ENCODE measurements around the gene KRT82.

The KRT82 gene

GRCh38 chr12:52404951-52405350 is 1.2 kb downstream of the KRT82 start:
- Histone ChIP-seq H3K36me3 (ENCODE audit: control insufficient read depth, insufficient read depth, low read length) (no peaks in the 10 kb centered on the region), H3K4me1 (ENCODE audit: control insufficient read depth, insufficient read depth, low read length) (peaks cover 7% of the 10 kb centered on the region; the same call in 1 of the 2 replicates), H3K27ac (ENCODE audit: low read depth, low read length) (no peak overlapping the region), H3K4me3 (ENCODE audit: low read depth, low read length) (no peak overlapping the region), H3K27me3 (ENCODE audit: control insufficient read depth, insufficient read depth, low read length) (no peaks in the 10 kb centered on the region), H3K9ac (ENCODE audit: low read length) (no peak overlapping the region), H3K9me3 (ENCODE audit: control insufficient read depth, insufficient read depth, low read depth, low read length) (no peaks in the 10 kb centered on the region)

DNA sequence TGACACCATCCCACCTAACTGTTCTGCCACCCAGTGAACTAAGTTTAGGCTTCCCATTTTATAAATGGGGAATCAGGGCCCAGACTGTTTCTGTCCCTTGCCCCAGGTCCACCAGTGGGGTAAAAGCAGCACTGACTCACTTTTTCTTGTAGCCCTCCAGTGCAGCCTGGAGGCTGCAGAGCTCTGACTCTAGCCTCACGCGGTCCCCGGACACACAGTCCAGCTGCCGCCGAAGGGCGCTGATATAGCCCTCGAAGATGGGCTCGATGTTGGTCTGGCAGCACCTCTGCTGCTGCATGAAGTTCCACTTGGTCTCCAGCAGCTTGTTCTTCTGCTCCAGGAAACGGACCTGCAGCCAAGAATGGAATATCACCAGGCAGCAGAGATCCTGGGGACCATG is 2.6 kb downstream of the KRT82 start:
- Histone ChIP-seq H3K27ac (ENCODE audit: low read depth, low read length) (no peak overlapping the region), H3K9me3 (ENCODE audit: control insufficient read depth, insufficient read depth, low read depth, low read length) (no peaks in the 10 kb centered on the region), H3K9ac (ENCODE audit: low read length) (no peak overlapping the region), H3K4me3 (ENCODE audit: low read depth, low read length) (no peak overlapping the region), H3K36me3 (ENCODE audit: control insufficient read depth, insufficient read depth, low read length) (no peaks in the 10 kb centered on the region), H3K4me1 (ENCODE audit: control insufficient read depth, insufficient read depth, low read length) (peaks cover 7% of the 10 kb centered on the region; the same call in 1 of the 2 replicates), H3K27me3 (ENCODE audit: control insufficient read depth, insufficient read depth, low read length) (no peaks in the 10 kb centered on the region)

GRCh38 chr12:52402873-52403540 is 3.1 kb downstream of the KRT82 start:
- no peak overlapping the region for H3K9ac ChIP-seq (ENCODE audit: low read length)
- H3K27ac ChIP-seq (ENCODE audit: low read depth, low read length) = no peak overlapping the region
- no peaks in the 10 kb centered on the region for H3K9me3 ChIP-seq (ENCODE audit: control insufficient read depth, insufficient read depth, low read depth, low read length)
- peaks cover 7% of the 10 kb centered on the region; the same call in 1 of the 2 replicates for H3K4me1 ChIP-seq (ENCODE audit: control insufficient read depth, insufficient read depth, low read length)
- H3K36me3 ChIP-seq (ENCODE audit: control insufficient read depth, insufficient read depth, low read length) = no peaks in the 10 kb centered on the region
- H3K4me3 ChIP-seq (ENCODE audit: low read depth, low read length) = no peak overlapping the region
- no peaks in the 10 kb centered on the region for H3K27me3 ChIP-seq (ENCODE audit: control insufficient read depth, insufficient read depth, low read length)

GRCh38 chr12:52402377-52402776 is 3.8 kb downstream of the KRT82 start:
- H3K27ac ChIP-seq (ENCODE audit: low read depth, low read length) = no peak overlapping the region
- H3K9ac ChIP-seq (ENCODE audit: low read length) = no peak overlapping the region
- H3K4me1 ChIP-seq (ENCODE audit: control insufficient read depth, insufficient read depth, low read length) = peaks cover 7% of the 10 kb centered on the region; the same call in 1 of the 2 replicates
- no peaks in the 10 kb centered on the region for H3K9me3 ChIP-seq (ENCODE audit: control insufficient read depth, insufficient read depth, low read depth, low read length)
- no peaks in the 10 kb centered on the region for H3K36me3 ChIP-seq (ENCODE audit: control insufficient read depth, insufficient read depth, low read length)
- no peaks in the 10 kb centered on the region for H3K27me3 ChIP-seq (ENCODE audit: control insufficient read depth, insufficient read depth, low read length)
- H3K4me3 ChIP-seq (ENCODE audit: low read depth, low read length) = no peak overlapping the region

DNA sequence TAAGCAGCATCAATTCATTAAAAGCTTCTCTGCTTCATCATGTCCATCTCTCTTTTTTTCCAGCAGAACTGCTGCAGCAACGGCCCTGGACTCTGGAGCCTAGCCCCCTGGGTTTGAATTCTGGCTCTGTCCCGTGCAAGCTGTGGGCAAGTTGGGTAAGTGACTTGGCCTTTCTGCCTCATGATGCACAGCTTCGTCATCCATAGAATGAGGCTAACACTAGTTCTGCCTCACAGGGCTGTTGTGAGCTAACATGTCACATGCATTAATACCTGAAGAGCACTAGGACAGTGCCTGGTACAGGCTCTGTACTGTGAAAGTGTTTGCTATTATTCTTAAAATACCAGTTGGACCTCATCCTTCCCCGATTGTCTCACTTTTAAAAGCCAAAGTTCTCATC is 4.2 kb downstream of the KRT82 start:
- Histone ChIP-seq H3K4me3 (ENCODE audit: low read depth, low read length) (no peak overlapping the region), H3K27me3 (ENCODE audit: control insufficient read depth, insufficient read depth, low read length) (no peaks in the 10 kb centered on the region), H3K4me1 (ENCODE audit: control insufficient read depth, insufficient read depth, low read length) (peaks cover 7% of the 10 kb centered on the region; the same call in 1 of the 2 replicates), H3K9me3 (ENCODE audit: control insufficient read depth, insufficient read depth, low read depth, low read length) (no peaks in the 10 kb centered on the region), H3K36me3 (ENCODE audit: control insufficient read depth, insufficient read depth, low read length) (no peaks in the 10 kb centered on the region), H3K9ac (ENCODE audit: low read length) (no peak overlapping the region), H3K27ac (ENCODE audit: low read depth, low read length) (no peak overlapping the region)

DNA sequence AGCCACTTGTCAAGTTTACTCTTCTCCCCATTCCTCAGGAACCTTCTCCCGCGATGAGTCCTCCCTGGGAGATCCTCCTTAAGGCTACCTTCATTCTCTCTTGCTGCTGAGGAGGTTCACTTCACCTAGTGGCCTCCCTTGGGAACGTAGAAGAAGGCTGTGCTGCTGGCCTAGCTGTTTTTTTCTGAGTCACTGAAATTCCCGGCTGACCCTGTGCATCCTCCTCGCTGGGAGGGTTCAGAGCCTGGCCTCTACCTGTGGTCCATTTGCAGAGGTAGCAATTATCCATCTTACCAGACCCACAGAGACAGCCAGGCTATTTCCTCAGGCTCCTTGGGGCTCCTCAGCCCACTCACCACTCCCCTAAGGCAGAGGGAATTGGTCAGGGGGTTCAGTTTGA is 4.6 kb downstream of the KRT82 start:
- Histone ChIP-seq H3K27ac (ENCODE audit: low read depth, low read length) (no peak overlapping the region), H3K4me3 (ENCODE audit: low read depth, low read length) (no peak overlapping the region), H3K36me3 (ENCODE audit: control insufficient read depth, insufficient read depth, low read length) (no peaks in the 10 kb centered on the region), H3K9ac (ENCODE audit: low read length) (no peak overlapping the region), H3K9me3 (ENCODE audit: control insufficient read depth, insufficient read depth, low read depth, low read length) (no peaks in the 10 kb centered on the region), H3K4me1 (ENCODE audit: control insufficient read depth, insufficient read depth, low read length) (peaks cover 7% of the 10 kb centered on the region; the same call in 1 of the 2 replicates), H3K27me3 (ENCODE audit: control insufficient read depth, insufficient read depth, low read length) (no peaks in the 10 kb centered on the region)

- Histone ChIP-seq H3K27me3 (ENCODE audit: control insufficient read depth, insufficient read depth, low read length) (no peaks in the 10 kb centered on the region), H3K9ac (ENCODE audit: low read length) (no peak overlapping the region), H3K4me3 (ENCODE audit: low read depth, low read length) (no peak overlapping the region), H3K4me1 (ENCODE audit: control insufficient read depth, insufficient read depth, low read length) (peaks cover 7% of the 10 kb centered on the region; the same call in 1 of the 2 replicates), H3K9me3 (ENCODE audit: control insufficient read depth, insufficient read depth, low read depth, low read length) (no peaks in the 10 kb centered on the region), H3K27ac (ENCODE audit: low read depth, low read length) (no peak overlapping the region), H3K36me3 (ENCODE audit: control insufficient read depth, insufficient read depth, low read length) (no peaks in the 10 kb centered on the region)
Observed at GRCh38 chr12:52400906-52401305, 5.2 kb downstream of the KRT82 start.

DNA sequence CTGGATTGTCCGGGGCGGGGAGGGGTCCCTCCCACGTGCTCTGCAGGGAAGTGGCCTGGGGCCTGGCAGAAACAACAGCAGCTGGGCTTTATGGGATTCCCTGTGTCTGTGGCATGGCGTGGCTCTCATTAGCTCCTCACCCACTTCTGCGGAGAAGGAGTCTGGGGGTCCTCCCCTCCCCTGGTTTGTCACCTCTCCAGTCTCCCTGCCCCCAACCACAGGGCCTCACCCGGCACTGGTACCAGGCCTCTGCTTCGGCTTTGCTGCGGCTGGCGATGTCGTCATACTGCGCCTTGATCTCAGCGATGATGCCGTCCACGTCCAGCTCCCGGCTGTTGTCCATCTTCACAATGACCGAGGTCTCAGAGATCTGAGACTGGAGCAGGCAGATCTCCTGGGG is 6.4 kb downstream of the KRT82 start:
- H3K9me3 ChIP-seq (ENCODE audit: control insufficient read depth, insufficient read depth, low read depth, low read length) = no peaks in the 10 kb centered on the region
- no peak overlapping the region for H3K9ac ChIP-seq (ENCODE audit: low read length)
- no peaks in the 10 kb centered on the region for H3K36me3 ChIP-seq (ENCODE audit: control insufficient read depth, insufficient read depth, low read length)
- no peaks in the 10 kb centered on the region for H3K27me3 ChIP-seq (ENCODE audit: control insufficient read depth, insufficient read depth, low read length)
- H3K27ac ChIP-seq (ENCODE audit: low read depth, low read length) = no peak overlapping the region
- H3K4me1 ChIP-seq (ENCODE audit: control insufficient read depth, insufficient read depth, low read length) = peaks cover 7% of the 10 kb centered on the region; the same call in 1 of the 2 replicates
- no peak overlapping the region for H3K4me3 ChIP-seq (ENCODE audit: low read depth, low read length)

- H3K9ac ChIP-seq (ENCODE audit: low read length) = no peak overlapping the region
- no peak overlapping the region for H3K27ac ChIP-seq (ENCODE audit: low read depth, low read length)
- no peak overlapping the region for H3K4me3 ChIP-seq (ENCODE audit: low read depth, low read length)
- no peaks in the 10 kb centered on the region for H3K27me3 ChIP-seq (ENCODE audit: control insufficient read depth, insufficient read depth, low read length)
- H3K36me3 ChIP-seq (ENCODE audit: control insufficient read depth, insufficient read depth, low read length) = no peaks in the 10 kb centered on the region
- peaks cover 7% of the 10 kb centered on the region; the same call in 1 of the 2 replicates for H3K4me1 ChIP-seq (ENCODE audit: control insufficient read depth, insufficient read depth, low read length)
- no peaks in the 10 kb centered on the region for H3K9me3 ChIP-seq (ENCODE audit: control insufficient read depth, insufficient read depth, low read depth, low read length)
Observed at GRCh38 chr12:52398176-52398575, 8.0 kb downstream of the KRT82 start.

- Histone ChIP-seq H3K4me1 (ENCODE audit: control insufficient read depth, insufficient read depth, low read length) (no peaks in the 10 kb centered on the region), H3K4me3 (ENCODE audit: low read depth, low read length) (no peak overlapping the region), H3K36me3 (ENCODE audit: control insufficient read depth, insufficient read depth, low read length) (no peaks in the 10 kb centered on the region), H3K9me3 (ENCODE audit: control insufficient read depth, insufficient read depth, low read depth, low read length) (no peaks in the 10 kb centered on the region), H3K27ac (ENCODE audit: low read depth, low read length) (no peak overlapping the region), H3K27me3 (ENCODE audit: control insufficient read depth, insufficient read depth, low read length) (no peaks in the 10 kb centered on the region), H3K9ac (ENCODE audit: low read length) (no peak overlapping the region)
Observed at GRCh38 chr12:52396656-52397055, 9.5 kb downstream of the KRT82 start.

GRCh38 chr12:52395761-52396434 is 10.2 kb downstream of the KRT82 start:
- no peaks in the 10 kb centered on the region for H3K4me1 ChIP-seq (ENCODE audit: control insufficient read depth, insufficient read depth, low read length)
- no peaks in the 10 kb centered on the region for H3K9me3 ChIP-seq (ENCODE audit: control insufficient read depth, insufficient read depth, low read depth, low read length)
- no peak overlapping the region for H3K27ac ChIP-seq (ENCODE audit: low read depth, low read length)
- no peak overlapping the region for H3K9ac ChIP-seq (ENCODE audit: low read length)
- no peaks in the 10 kb centered on the region for H3K36me3 ChIP-seq (ENCODE audit: control insufficient read depth, insufficient read depth, low read length)
- no peaks in the 10 kb centered on the region for H3K27me3 ChIP-seq (ENCODE audit: control insufficient read depth, insufficient read depth, low read length)
- H3K4me3 ChIP-seq (ENCODE audit: low read depth, low read length) = no peak overlapping the region
